Measurements from ENCODE around the gene MLST8.

The MLST8 gene

GRCh38 chr16:2250652-2251295, 45.5 kb downstream of the MLST8 start (continued):
- TF ChIP-seq ELK4 (IDR thresholded peaks at IDR 0.05; ENCODE audit: borderline replicate concordance, low read depth, low read length) (no peak), HOXD13 (CRISPR knock-in tag; IDR thresholded peaks at IDR 0.05; ENCODE audit: borderline replicate concordance) (no peak), SALL2 (tag by site-specific recombination; IDR thresholded peaks at IDR 0.05; ENCODE audit: borderline replicate concordance) (no peak), FEZF1 (tag by site-specific recombination; IDR thresholded peaks at IDR 0.05) (no peak), ZNF148 (tag by site-specific recombination; IDR thresholded peaks at IDR 0.05; ENCODE audit: borderline replicate concordance) (no peak), ZNF48 (tag by site-specific recombination; IDR thresholded peaks at IDR 0.05) (no peak), BCL11B (tag by site-specific recombination; IDR thresholded peaks at IDR 0.05; ENCODE audit: low read depth) (0 out of 2 replicates have a peak, but pooled peaks have one; percentile 25), ZNF132 (tag by site-specific recombination; IDR thresholded peaks at IDR 0.05; ENCODE audit: borderline replicate concordance) (no peak), TCF7L2 (IDR thresholded peaks at IDR 0.05; ENCODE audit: borderline replicate concordance, low read depth, low read length) (no peak), ZNF280C (tag by site-specific recombination; IDR thresholded peaks at IDR 0.05) (no peak), KLF7 (tag by site-specific recombination; IDR thresholded peaks at IDR 0.05; ENCODE audit: borderline replicate concordance) (peak; percentile 76; the same call in 1 of the 2 replicates), ZXDB (tag by site-specific recombination; IDR thresholded peaks at IDR 0.05) (0 out of 2 replicates have a peak, but pooled peaks have one; percentile 17), ZNF121 (tag by site-specific recombination; IDR thresholded peaks at IDR 0.05) (peak; percentile 79), ZSCAN23 (tag by site-specific recombination; IDR thresholded peaks at IDR 0.05) (no peak), ZNF423 (tag by site-specific recombination; IDR thresholded peaks at IDR 0.05) (no peak), ZSCAN4 (tag by site-specific recombination; IDR thresholded peaks at IDR 0.05) (no peak), ZNF670 (tag by site-specific recombination; IDR thresholded peaks at IDR 0.05; ENCODE audit: low read depth) (no peak), ZNF404 (tag by site-specific recombination; IDR thresholded peaks at IDR 0.05) (no peak), ZNF510 (tag by site-specific recombination; IDR thresholded peaks at IDR 0.05; ENCODE audit: insufficient replicate concordance) (no peak), ZEB2 (tag by site-specific recombination; IDR thresholded peaks at IDR 0.05) (no peak; the same call in 1 of the 2 replicates), ZNF501 (tag by site-specific recombination; IDR thresholded peaks at IDR 0.05) (no peak), ZNF776 (tag by site-specific recombination; IDR thresholded peaks at IDR 0.05; ENCODE audit: borderline replicate concordance) (no peak), IKZF3 (tag by site-specific recombination; IDR thresholded peaks at IDR 0.05) (no peak), ZNF837 (tag by site-specific recombination; IDR thresholded peaks at IDR 0.05) (no peak), OVOL3 (tag by site-specific recombination; IDR thresholded peaks at IDR 0.05) (no peak), ZNF596 (tag by site-specific recombination; IDR thresholded peaks at IDR 0.05) (no peak), ZNF561 (tag by site-specific recombination; IDR thresholded peaks at IDR 0.05; ENCODE audit: borderline replicate concordance) (no peak), KLF10 (tag by site-specific recombination; IDR thresholded peaks at IDR 0.05) (no peak)
- TF ChIP-seq, protein P1, sequence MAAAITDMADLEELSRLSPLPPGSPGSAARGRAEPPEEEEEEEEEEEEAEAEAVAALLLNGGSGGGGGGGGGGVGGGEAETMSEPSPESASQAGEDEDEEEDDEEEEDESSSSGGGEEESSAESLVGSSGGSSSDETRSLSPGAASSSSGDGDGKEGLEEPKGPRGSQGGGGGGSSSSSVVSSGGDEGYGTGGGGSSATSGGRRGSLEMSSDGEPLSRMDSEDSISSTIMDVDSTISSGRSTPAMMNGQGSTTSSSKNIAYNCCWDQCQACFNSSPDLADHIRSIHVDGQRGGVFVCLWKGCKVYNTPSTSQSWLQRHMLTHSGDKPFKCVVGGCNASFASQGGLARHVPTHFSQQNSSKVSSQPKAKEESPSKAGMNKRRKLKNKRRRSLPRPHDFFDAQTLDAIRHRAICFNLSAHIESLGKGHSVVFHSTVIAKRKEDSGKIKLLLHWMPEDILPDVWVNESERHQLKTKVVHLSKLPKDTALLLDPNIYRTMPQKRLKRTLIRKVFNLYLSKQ (tag by site-specific recombination; IDR thresholded peaks at IDR 0.05; ENCODE audit: borderline replicate concordance) = no peak
- TF ChIP-seq, protein P2, sequence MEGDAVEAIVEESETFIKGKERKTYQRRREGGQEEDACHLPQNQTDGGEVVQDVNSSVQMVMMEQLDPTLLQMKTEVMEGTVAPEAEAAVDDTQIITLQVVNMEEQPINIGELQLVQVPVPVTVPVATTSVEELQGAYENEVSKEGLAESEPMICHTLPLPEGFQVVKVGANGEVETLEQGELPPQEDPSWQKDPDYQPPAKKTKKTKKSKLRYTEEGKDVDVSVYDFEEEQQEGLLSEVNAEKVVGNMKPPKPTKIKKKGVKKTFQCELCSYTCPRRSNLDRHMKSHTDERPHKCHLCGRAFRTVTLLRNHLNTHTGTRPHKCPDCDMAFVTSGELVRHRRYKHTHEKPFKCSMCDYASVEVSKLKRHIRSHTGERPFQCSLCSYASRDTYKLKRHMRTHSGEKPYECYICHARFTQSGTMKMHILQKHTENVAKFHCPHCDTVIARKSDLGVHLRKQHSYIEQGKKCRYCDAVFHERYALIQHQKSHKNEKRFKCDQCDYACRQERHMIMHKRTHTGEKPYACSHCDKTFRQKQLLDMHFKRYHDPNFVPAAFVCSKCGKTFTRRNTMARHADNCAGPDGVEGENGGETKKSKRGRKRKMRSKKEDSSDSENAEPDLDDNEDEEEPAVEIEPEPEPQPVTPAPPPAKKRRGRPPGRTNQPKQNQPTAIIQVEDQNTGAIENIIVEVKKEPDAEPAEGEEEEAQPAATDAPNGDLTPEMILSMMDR (tag by site-specific recombination; IDR thresholded peaks at IDR 0.05) = no peak

Data from HEK293 (cell line).